TTC549 (cell line): ENCODE results near the gene MYLIP.

Experiments
- FAIRE-seq: peaks from 2 replicates; lab custom pipeline; 2012; peaks lifted over from hg19 to GRCh38; lab: Jason Lieb, UNC

MYLIP gene

GRCh38 chr6:16108419-16108818 is 20.5 kb upstream of the MYLIP start:
- no peak for FAIRE-seq

GRCh38 chr6:16108921-16109658 is 19.8 kb upstream of the MYLIP start:
- no peak for FAIRE-seq

GRCh38 chr6:16109659-16110305 is 19.1 kb upstream of the MYLIP start:
- no peak for FAIRE-seq

- FAIRE-seq, result no peak
Observed at GRCh38 chr6:16118825-16119224, 10.1 kb upstream of the MYLIP start.

GRCh38 chr6:16121339-16121738 is 7.5 kb upstream of the MYLIP start:
- no peak for FAIRE-seq

GRCh38 chr6:16122197-16122596 is 6.7 kb upstream of the MYLIP start:
- no peak for FAIRE-seq

- FAIRE-seq, result no peak
Observed at GRCh38 chr6:16124198-16125180, 4.4 kb upstream of the MYLIP start.

- FAIRE-seq, result no peak
Observed at GRCh38 chr6:16126056-16126455, 2.8 kb upstream of the MYLIP start.

GRCh38 chr6:16126861-16127260 is 2.0 kb upstream of the MYLIP start:
- no peak for FAIRE-seq

- no peak for FAIRE-seq
Observed at GRCh38 chr6:16127471-16127870, 1.4 kb upstream of the MYLIP start.

GRCh38 chr6:16129623-16130401 is 926 bp downstream of the MYLIP start:
- no peak for FAIRE-seq

- no peak for FAIRE-seq
Observed at GRCh38 chr6:16130437-16130891, 1.6 kb downstream of the MYLIP start.

GRCh38 chr6:16130932-16131387 is 2.1 kb downstream of the MYLIP start:
- FAIRE-seq, result no peak

- FAIRE-seq, result no peak
Observed at GRCh38 chr6:16132909-16133308, 4.0 kb downstream of the MYLIP start.

GRCh38 chr6:16134430-16134829 is 5.5 kb downstream of the MYLIP start:
- no peak for FAIRE-seq

- no peak for FAIRE-seq
Observed at GRCh38 chr6:16135066-16135465, 6.2 kb downstream of the MYLIP start.

- no peak for FAIRE-seq
Observed at GRCh38 chr6:16136091-16136490, 7.2 kb downstream of the MYLIP start.

GRCh38 chr6:16136621-16137450 is 8.0 kb downstream of the MYLIP start:
- FAIRE-seq, result no peak

- FAIRE-seq, result no peak
Observed at GRCh38 chr6:16137451-16137801, 8.5 kb downstream of the MYLIP start.

GRCh38 chr6:16139556-16139955 is 10.7 kb downstream of the MYLIP start:
- FAIRE-seq, result no peak

GRCh38 chr6:16140607-16141006 is 11.7 kb downstream of the MYLIP start:
- FAIRE-seq, result no peak
